ENCODE results near the gene LEP. TPM values are rescaled to one million over a fixed set of nuclear protein-coding genes. Genes with fewer than 3 reads are reported as not detected.

The LEP gene
- not detected for total RNA-seq

- H3K36me3 ChIP-seq: no peaks in the 10 kb centered on the region
- H3K9me3 ChIP-seq: no peaks in the 10 kb centered on the region
- no peak within 1 kb of the TSS for H3K27ac ChIP-seq
- TF ChIP-seq POLR2A (IDR thresholded peaks at IDR 0.05) (no peak), POLR2AphosphoS5 (IDR thresholded peaks at IDR 0.05) (no peak), CTCF (IDR thresholded peaks at IDR 0.05) (no peak)
- intact Hi-C loops (cut with DNase I): no loop called here
- H3K4me3 ChIP-seq: no peak within 1 kb of the TSS
- no peaks in the 10 kb centered on the region for H3K4me1 ChIP-seq (replicated peaks)
- WGBS: 26% methylated on average over 42 of the region's 67 CpGs
- no peak for DNase-seq (ENCODE audit: low spot score)
- H3K27me3 ChIP-seq (replicated peaks; ENCODE audit: insufficient read depth): peaks cover 15% of the 10 kb centered on the region
These were observed at the start of gene LEP for GRCh38 chr7:128240696-128241386. TSS of gene LEP (plus strand) at chr7:128241278. CDS start at chr7:128252019, 10,741 bp downstream.

GRCh38 chr7:128192497-128193142 lies 48.5 kb upstream of the LEP start:
- 38% methylated on average over 19 of the region's 19 CpGs for WGBS
- intact Hi-C loops (cut with DNase I): no loop called here

GRCh38 chr7:128194533-128195282 lies 46.4 kb upstream of the LEP start:
- Histone ChIP-seq H3K4me1 (replicated peaks) (no peaks in the 10 kb centered on the region), H3K4me3 (no peak overlapping the region), H3K9me3 (no peaks in the 10 kb centered on the region), H3K27me3 (replicated peaks; ENCODE audit: insufficient read depth) (no peaks in the 10 kb centered on the region), H3K36me3 (no peaks in the 10 kb centered on the region), H3K27ac (no peak overlapping the region)
- intact Hi-C loops (cut with DNase I): no loop called here
- 68% methylated on average over 3 of the region's 3 CpGs for WGBS
- TF ChIP-seq POLR2AphosphoS5 (IDR thresholded peaks at IDR 0.05) (no peak), POLR2A (IDR thresholded peaks at IDR 0.05) (no peak), CTCF (IDR thresholded peaks at IDR 0.05) (no peak)
- DNase-seq (ENCODE audit: low spot score): no peak

More at GRCh38 chr7:128192497-128193142, 48.5 kb upstream of the LEP start:
- H3K36me3 ChIP-seq: no peaks in the 10 kb centered on the region
- H3K4me3 ChIP-seq: no peak overlapping the region
- H3K27ac ChIP-seq: no peak overlapping the region
- no peak for DNase-seq (ENCODE audit: low spot score)
- no peaks in the 10 kb centered on the region for H3K9me3 ChIP-seq
- no peaks in the 10 kb centered on the region for H3K27me3 ChIP-seq (replicated peaks; ENCODE audit: insufficient read depth)
- no peaks in the 10 kb centered on the region for H3K4me1 ChIP-seq (replicated peaks)
- no peak for TF ChIP-seq POLR2AphosphoS5 (IDR thresholded peaks at IDR 0.05)

GRCh38 chr7:128197589-128197988 lies 43.5 kb upstream of the LEP start:
- TF ChIP-seq POLR2AphosphoS5 (IDR thresholded peaks at IDR 0.05) (no peak), CTCF (IDR thresholded peaks at IDR 0.05) (no peak), POLR2A (IDR thresholded peaks at IDR 0.05) (no peak)
- no peak overlapping the region for H3K4me3 ChIP-seq
- 90% methylated on average over 1 of the region's 1 CpG for WGBS
- no peaks in the 10 kb centered on the region for H3K9me3 ChIP-seq
- H3K36me3 ChIP-seq: no peaks in the 10 kb centered on the region
- no peak overlapping the region for H3K27ac ChIP-seq
- intact Hi-C loops (cut with DNase I): no loop called here
- H3K27me3 ChIP-seq (replicated peaks; ENCODE audit: insufficient read depth): peaks cover 4% of the 10 kb centered on the region
- DNase-seq (ENCODE audit: low spot score): no peak
- H3K4me1 ChIP-seq (replicated peaks): no peaks in the 10 kb centered on the region

GRCh38 chr7:128197989-128198580 lies 43.0 kb upstream of the LEP start:
- Histone ChIP-seq H3K27ac (no peak overlapping the region), H3K36me3 (no peaks in the 10 kb centered on the region), H3K27me3 (replicated peaks; ENCODE audit: insufficient read depth) (peaks cover 8% of the 10 kb centered on the region), H3K4me3 (no peak overlapping the region), H3K4me1 (replicated peaks) (no peaks in the 10 kb centered on the region), H3K9me3 (no peaks in the 10 kb centered on the region)
- 80% methylated on average over 4 of the region's 4 CpGs for WGBS
- no peak for TF ChIP-seq POLR2A (IDR thresholded peaks at IDR 0.05)
- no peak for TF ChIP-seq POLR2AphosphoS5 (IDR thresholded peaks at IDR 0.05)
- TF ChIP-seq CTCF (IDR thresholded peaks at IDR 0.05): no peak
- no peak for DNase-seq (ENCODE audit: low spot score)
- intact Hi-C loops (cut with DNase I): no loop called here
